ENCODE results near the gene FARS2.

Gene FARS2

DNA sequence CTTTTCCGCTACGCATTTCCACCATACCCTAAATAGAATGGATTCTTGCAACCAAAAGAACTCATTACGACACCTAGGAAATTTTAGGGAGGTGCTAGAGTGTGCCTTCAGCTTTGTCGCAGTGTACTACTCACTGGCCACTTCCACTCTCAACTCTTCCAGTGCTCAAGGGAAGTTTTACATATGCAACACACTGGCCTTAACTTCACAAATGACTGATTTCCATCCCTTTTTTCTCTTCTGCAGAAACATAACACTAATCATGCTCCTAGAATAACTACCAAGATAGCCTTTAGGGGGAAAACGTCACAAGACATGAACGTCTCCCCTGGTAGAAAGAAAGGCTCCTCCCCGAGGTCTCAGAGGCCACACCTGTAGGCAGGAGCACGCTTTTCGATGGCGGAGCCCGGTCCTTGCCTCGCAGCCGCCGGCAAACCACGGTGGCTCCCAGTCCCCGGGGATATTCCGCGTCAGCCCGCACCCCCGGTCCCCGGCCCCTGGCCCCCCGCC is 1.1 kb upstream of the FARS2 start:
- Histone ChIP-seq H3K9me3 (ENCODE audit: insufficient read depth, low read length, severe bottlenecking) (no peaks in the 10 kb centered on the region), H3K27ac (ENCODE audit: low read length) (peak overlapping the region; percentile 71), H3K79me2 (ENCODE audit: insufficient read depth, low read length) (peaks cover 75% of the 10 kb centered on the region), H3K27me3 (ENCODE audit: insufficient read depth, low read length, poor library complexity) (no peaks in the 10 kb centered on the region), H4K20me1 (ENCODE audit: insufficient read depth, low read length) (no peaks in the 10 kb centered on the region), H2AFZ (ENCODE audit: low read depth, low read length) (peak overlapping the region; percentile 83), H3K4me3 (ENCODE audit: low read depth in 1 of 2, low read length in 2 of 2) (peak overlapping the region; percentile 77 to 83), H3K4me1 (ENCODE audit: insufficient read depth, low read length) (peaks cover 33% of the 10 kb centered on the region), H3K4me2 (ENCODE audit: insufficient read depth, low read length) (peak overlapping the region; percentile 97), H3K36me3 (ENCODE audit: insufficient read depth, low read length) (peaks cover 3% of the 10 kb centered on the region; the same call in 1 of the 2 replicates), H3K9ac (ENCODE audit: low read depth, low read length) (peak overlapping the region; percentile 90)
- DNase-seq: peak; percentile 73
- peak; percentile 69 for ATAC-seq (ENCODE audit: insufficient read depth, low read depth)
- no peak for TF ChIP-seq CTCF (IDR thresholded peaks at IDR 0.05; ENCODE audit: borderline replicate concordance, extremely low read depth, low read length, poor library complexity, severe bottlenecking)
- no peak for TF ChIP-seq EZH2 (IDR thresholded peaks at IDR 0.05; ENCODE audit: borderline replicate concordance, low read depth, low read length, severe bottlenecking)

DNA sequence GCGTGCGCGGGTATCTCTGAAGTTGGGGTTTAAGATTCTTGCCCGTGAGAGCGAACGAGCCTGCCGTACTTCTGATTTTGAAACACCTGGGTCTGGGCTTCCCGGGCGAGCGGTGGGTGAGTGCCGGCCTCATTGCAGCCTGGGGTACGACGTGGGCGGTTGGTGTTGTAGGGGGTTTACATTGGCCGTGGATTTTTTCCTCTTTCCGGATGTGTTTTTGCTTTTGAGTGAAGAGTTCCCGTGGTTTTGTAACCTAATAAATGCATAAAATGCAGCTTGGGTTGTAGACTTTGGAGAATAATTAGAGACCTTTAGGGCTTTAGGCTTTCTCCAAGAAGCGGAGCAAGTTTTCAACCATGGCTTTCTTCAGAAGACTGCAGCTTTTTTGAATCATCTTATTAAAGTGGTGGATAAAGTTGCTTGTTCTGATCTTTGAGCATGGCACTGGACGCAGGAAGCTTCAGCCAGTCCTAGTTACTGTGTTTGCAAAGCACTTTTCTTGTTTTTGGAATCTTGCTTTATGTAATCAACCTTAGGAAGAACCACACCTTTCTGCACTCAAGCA is 314 bp downstream of the FARS2 start:
- H3K4me2 ChIP-seq (ENCODE audit: insufficient read depth, low read length): peak overlapping the region; percentile 97
- no peaks in the 10 kb centered on the region for H3K27me3 ChIP-seq (ENCODE audit: insufficient read depth, low read length, poor library complexity)
- peak overlapping the region; percentile 100 for H3K27ac ChIP-seq (ENCODE audit: low read length)
- H4K20me1 ChIP-seq (ENCODE audit: insufficient read depth, low read length): no peaks in the 10 kb centered on the region
- peaks cover 86% of the 10 kb centered on the region for H3K79me2 ChIP-seq (ENCODE audit: insufficient read depth, low read length)
- H3K9me3 ChIP-seq (ENCODE audit: insufficient read depth, low read length, severe bottlenecking): no peaks in the 10 kb centered on the region
- peak overlapping the region; percentile 99 for H2AFZ ChIP-seq (ENCODE audit: low read depth, low read length)
- H3K36me3 ChIP-seq (ENCODE audit: insufficient read depth, low read length): peaks cover 3% of the 10 kb centered on the region; the same call in 1 of the 2 replicates
- H3K4me1 ChIP-seq (ENCODE audit: insufficient read depth, low read length): peaks cover 33% of the 10 kb centered on the region
- ATAC-seq (ENCODE audit: insufficient read depth, low read depth) (no peak), DNase-seq (no peak)
- peak overlapping the region; percentile 77 to 83 for H3K4me3 ChIP-seq (ENCODE audit: low read depth in 1 of 2, low read length in 2 of 2)
- H3K9ac ChIP-seq (ENCODE audit: low read depth, low read length): peak overlapping the region; percentile 90
- TF ChIP-seq EZH2 (IDR thresholded peaks at IDR 0.05; ENCODE audit: borderline replicate concordance, low read depth, low read length, severe bottlenecking): no peak
- no peak for TF ChIP-seq CTCF (IDR thresholded peaks at IDR 0.05; ENCODE audit: borderline replicate concordance, extremely low read depth, low read length, poor library complexity, severe bottlenecking)

DNA sequence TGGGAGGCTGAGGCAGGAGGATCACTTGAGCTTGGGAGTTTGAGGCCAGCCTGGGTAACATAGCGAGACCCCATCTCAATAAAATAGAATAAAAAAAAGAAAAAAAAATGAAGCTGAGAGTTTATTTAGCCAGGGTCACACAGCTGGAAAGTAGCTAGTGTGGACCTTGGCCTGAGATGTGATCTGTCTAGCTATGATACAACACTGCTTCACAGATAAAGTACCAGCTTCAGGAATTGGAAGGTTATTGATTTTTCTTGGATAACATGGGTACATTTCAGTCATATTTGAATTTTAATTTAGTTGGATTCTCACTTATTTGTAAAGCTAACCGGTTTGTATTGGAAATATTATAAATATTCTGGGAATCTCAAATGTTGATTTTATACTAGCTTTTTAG is 5.1 kb downstream of the FARS2 start:
- Histone ChIP-seq H3K27me3 (ENCODE audit: insufficient read depth, low read length, poor library complexity) (no peaks in the 10 kb centered on the region), H3K9me3 (ENCODE audit: insufficient read depth, low read length, severe bottlenecking) (no peaks in the 10 kb centered on the region), H4K20me1 (ENCODE audit: insufficient read depth, low read length) (peaks cover 6% of the 10 kb centered on the region; the same call in 1 of the 2 replicates), H3K36me3 (ENCODE audit: insufficient read depth, low read length) (no peaks in the 10 kb centered on the region; the same call in 1 of the 2 replicates), H3K4me3 (ENCODE audit: low read depth in 1 of 2, low read length in 2 of 2) (no peak overlapping the region), H3K4me2 (ENCODE audit: insufficient read depth, low read length) (no peak overlapping the region), H3K9ac (ENCODE audit: low read depth, low read length) (no peak overlapping the region), H2AFZ (ENCODE audit: low read depth, low read length) (no peak overlapping the region), H3K4me1 (ENCODE audit: insufficient read depth, low read length) (peaks cover 17% of the 10 kb centered on the region), H3K79me2 (ENCODE audit: insufficient read depth, low read length) (peaks cover 71% of the 10 kb centered on the region), H3K27ac (ENCODE audit: low read length) (no peak overlapping the region)
- no peak for ATAC-seq (ENCODE audit: insufficient read depth, low read depth)
- no peak for DNase-seq
- TF ChIP-seq EZH2 (IDR thresholded peaks at IDR 0.05; ENCODE audit: borderline replicate concordance, low read depth, low read length, severe bottlenecking): no peak
- TF ChIP-seq CTCF (IDR thresholded peaks at IDR 0.05; ENCODE audit: borderline replicate concordance, extremely low read depth, low read length, poor library complexity, severe bottlenecking): no peak
